Activated CD8-positive, alpha-beta T cell treated with anti-CD3 and anti-CD28 coated beads for 36 hours (primary cell): ENCODE results near the gene GRIPAP1. TPM values are rescaled to one million over a fixed set of nuclear protein-coding genes. Genes with fewer than 3 reads are reported as not detected.
A peak's percentile ranks its signal among the peaks of the same experiment; 100 is the strongest.

Source experiments
- ATAC-seq: fragments of 200-7000 bp; cut with Tn5 transposase; one replicate; pipeline ENCODE4 v1.10.0; 2021; ENCODE audit warnings: mild to moderate bottlenecking, moderate library complexity
- CTCF ChIA-PET: fragments of 350-600 bp; sonication (Branson Sonifier 250); formaldehyde crosslinking; loops from one replicate; lab custom pipeline; 2021; ENCODE audit warnings: antibody characterized with exemption; lab: Charles Lee
- POLR2A ChIA-PET: fragments of 350-600 bp; sonication (Branson Sonifier 250); formaldehyde crosslinking; loops from one replicate; lab custom pipeline; 2021; ENCODE audit warnings: antibody characterized with exemption; lab: Charles Lee
- DNase-seq: peaks from one replicate; pipeline ENCODE4 v3.0.0-alpha.2; 2020
- H3K27ac Mint-ChIP-seq: one replicate; pipeline ENCODE4 v1.8.0; 2021; ENCODE audit warnings: mild to moderate bottlenecking, mixed read lengths
- H3K27me3 Mint-ChIP-seq: one replicate; pipeline ENCODE4 v1.8.0; 2021; ENCODE audit warnings: mixed read lengths
- H3K36me3 Mint-ChIP-seq: one replicate; pipeline ENCODE4 v1.8.0; 2021; ENCODE audit warnings: low read depth, mixed read lengths
- H3K4me1 Mint-ChIP-seq: one replicate; pipeline ENCODE4 v1.8.0; 2021; ENCODE audit warnings: low read depth, mixed read lengths
- H3K4me3 Mint-ChIP-seq: one replicate; pipeline ENCODE4 v1.8.0; 2021; ENCODE audit warnings: mild to moderate bottlenecking, moderate library complexity, mixed read lengths
- H3K9me3 Mint-ChIP-seq: one replicate; pipeline ENCODE4 v1.8.0; 2021; ENCODE audit warnings: mixed read lengths
- intact Hi-C: fragments of 100-400 bp; cut with micrococcal nuclease; formaldehyde crosslinking; loops from one replicate; pipeline ENCODE4 v1.10.0; 2022
- total RNA-seq, 2 experiments: library from RNA; stranded (reverse); gene quantifications; one replicate each; pipeline ENCODE4 v1.2.3, GENCODE V29; 2021
- TF ChIP-seq, protein P1 (sequence below): fragments of 200-600 bp; IDR thresholded peaks from one replicate; pipeline ENCODE4 v1.8.0; 2022; ENCODE audit warnings: antibody characterized with exemption, mild to moderate bottlenecking

GRIPAP1 gene
- total RNA-seq, 2 experiments from 2014 or later = 64.3 to 67.7 TPM

DNA sequence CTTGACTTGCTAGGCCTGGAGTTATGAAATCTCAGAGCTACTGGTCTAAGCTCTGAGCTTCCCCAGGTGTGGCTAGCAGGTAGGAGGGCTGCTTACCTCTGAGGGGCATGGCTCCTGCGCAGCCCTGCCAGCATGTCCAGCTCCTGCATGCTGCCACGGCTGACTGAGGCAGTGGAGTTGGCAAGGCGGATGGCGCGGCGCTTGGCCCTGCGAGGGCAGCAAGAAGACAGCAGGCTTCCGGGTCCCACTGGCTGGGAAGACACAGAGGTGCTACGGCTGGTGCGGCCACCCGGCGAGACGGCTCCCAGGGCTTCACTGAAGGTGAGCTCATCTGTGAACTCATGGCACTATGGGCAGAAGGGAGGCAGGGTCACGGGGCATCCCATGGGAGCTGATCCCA is 36.1 kb downstream of the GRIPAP1 start:
- no peak for DNase-seq
- Mint-ChIP-seq H3K4me1 (no peaks in the 10 kb centered on the region), H3K27me3 (no peaks in the 10 kb centered on the region), H3K9me3 (no peaks in the 10 kb centered on the region), H3K27ac (no peak overlapping the region), H3K36me3 (no peaks in the 10 kb centered on the region), H3K4me3 (no peak overlapping the region)
- intact Hi-C loops = no loop called here
- CTCF ChIA-PET = no interaction called here
- POLR2A ChIA-PET = no interaction called here
- TF ChIP-seq, protein P1, sequence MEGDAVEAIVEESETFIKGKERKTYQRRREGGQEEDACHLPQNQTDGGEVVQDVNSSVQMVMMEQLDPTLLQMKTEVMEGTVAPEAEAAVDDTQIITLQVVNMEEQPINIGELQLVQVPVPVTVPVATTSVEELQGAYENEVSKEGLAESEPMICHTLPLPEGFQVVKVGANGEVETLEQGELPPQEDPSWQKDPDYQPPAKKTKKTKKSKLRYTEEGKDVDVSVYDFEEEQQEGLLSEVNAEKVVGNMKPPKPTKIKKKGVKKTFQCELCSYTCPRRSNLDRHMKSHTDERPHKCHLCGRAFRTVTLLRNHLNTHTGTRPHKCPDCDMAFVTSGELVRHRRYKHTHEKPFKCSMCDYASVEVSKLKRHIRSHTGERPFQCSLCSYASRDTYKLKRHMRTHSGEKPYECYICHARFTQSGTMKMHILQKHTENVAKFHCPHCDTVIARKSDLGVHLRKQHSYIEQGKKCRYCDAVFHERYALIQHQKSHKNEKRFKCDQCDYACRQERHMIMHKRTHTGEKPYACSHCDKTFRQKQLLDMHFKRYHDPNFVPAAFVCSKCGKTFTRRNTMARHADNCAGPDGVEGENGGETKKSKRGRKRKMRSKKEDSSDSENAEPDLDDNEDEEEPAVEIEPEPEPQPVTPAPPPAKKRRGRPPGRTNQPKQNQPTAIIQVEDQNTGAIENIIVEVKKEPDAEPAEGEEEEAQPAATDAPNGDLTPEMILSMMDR = no peak
- ATAC-seq = no peak

DNA sequence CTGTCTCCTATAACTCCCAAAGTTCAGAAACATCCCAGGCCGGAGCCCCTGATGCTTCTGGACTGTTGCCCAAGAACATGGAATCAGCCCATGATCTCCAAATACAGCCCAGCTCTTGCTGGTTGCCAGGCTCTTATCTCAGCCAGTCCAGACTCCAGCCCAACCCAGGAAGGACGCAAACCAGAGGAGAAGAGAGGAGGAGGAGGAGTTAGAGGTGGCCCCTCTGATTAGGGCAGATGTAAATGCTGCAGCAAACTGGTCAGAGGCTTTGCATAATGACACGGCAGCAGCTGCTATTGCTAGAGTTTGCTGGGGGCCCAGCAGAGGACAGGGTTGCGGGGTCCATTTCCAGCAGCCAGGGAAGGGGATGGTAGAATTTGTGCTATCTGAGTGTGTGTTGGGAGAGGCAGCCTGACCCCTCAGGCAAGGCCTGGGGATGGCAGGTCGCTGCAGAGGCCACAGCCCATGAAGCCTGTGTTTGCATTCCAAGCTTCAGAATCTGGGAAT is 40.4 kb downstream of the GRIPAP1 start:
- CTCF ChIA-PET = interaction anchor here (0.7 kb wide), 1 partner anchor 11 kb away, joined by 3 read pairs; no protein-coding TSS in a partner anchor
- DNase-seq (no peak), ATAC-seq (no peak)
- no peaks in the 10 kb centered on the region for H3K27me3 Mint-ChIP-seq
- intact Hi-C loops = no loop called here
- no peak overlapping the region for H3K27ac Mint-ChIP-seq
- H3K9me3 Mint-ChIP-seq = no peaks in the 10 kb centered on the region
- POLR2A ChIA-PET = interaction anchor here (1.1 to 2.6 kb wide), 2 partner anchors 8 to 11 kb away, joined by 3 to 7 read pairs; no protein-coding TSS in a partner anchor
- H3K4me1 Mint-ChIP-seq = peaks cover 14% of the 10 kb centered on the region
- TF ChIP-seq, protein P1 = no peak
- no peaks in the 10 kb centered on the region for H3K36me3 Mint-ChIP-seq
- no peak overlapping the region for H3K4me3 Mint-ChIP-seq

DNA sequence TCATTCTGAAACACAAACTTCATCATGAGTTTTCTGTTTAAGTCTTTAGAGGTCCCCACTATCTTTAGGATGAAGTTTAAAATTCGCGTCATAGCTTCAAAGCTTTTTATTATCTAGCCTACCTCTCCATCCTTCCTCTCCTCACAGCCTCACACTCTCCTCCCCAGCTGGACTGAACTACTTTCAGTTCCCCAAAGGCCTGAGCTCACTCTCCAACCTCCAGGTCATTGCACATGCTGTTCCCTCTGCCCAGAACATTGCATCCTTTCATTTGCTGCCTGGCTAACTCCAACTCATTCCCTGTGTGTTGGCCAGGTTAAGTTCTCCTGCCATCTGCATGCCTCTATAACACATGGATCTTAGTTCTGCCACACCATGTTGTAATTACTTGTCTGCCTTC is 41.8 kb downstream of the GRIPAP1 start:
- H3K27me3 Mint-ChIP-seq = no peaks in the 10 kb centered on the region
- H3K36me3 Mint-ChIP-seq = peaks cover 4% of the 10 kb centered on the region
- no peaks in the 10 kb centered on the region for H3K9me3 Mint-ChIP-seq
- H3K4me1 Mint-ChIP-seq = peaks cover 23% of the 10 kb centered on the region
- intact Hi-C loops = no loop called here
- CTCF ChIA-PET = no interaction called here
- POLR2A ChIA-PET = no interaction called here
- TF ChIP-seq, protein P1 = no peak
- no peak for ATAC-seq
- H3K4me3 Mint-ChIP-seq = peak overlapping the region; percentile 58
- no peak for DNase-seq
- H3K27ac Mint-ChIP-seq = peak overlapping the region; percentile 80

DNA sequence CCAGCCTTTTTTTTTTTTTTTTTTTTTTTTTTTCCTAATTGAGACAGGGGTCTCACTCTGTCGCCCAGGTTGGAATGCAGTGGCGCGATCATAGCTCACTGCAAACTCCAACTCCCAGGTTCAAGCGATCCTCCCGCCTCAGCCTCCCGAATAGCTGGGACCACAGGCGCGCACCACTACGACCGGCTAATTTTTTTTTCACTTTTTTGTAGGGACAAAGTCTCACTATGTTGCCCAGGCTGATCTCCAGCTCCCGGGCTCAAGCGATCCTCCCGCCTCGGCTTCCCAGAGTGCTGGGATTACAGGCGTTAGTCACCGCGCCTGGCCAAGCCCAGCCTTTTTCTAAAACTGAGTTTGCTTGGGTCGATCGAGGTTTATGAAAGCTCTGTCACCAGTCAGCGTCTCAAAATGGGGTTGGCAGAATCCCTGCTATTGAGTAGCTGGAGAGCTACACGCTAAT is 43.4 kb downstream of the GRIPAP1 start:
- Mint-ChIP-seq H3K27me3 (no peaks in the 10 kb centered on the region), H3K27ac (peak overlapping the region; percentile 100), H3K4me1 (peaks cover 36% of the 10 kb centered on the region), H3K9me3 (no peaks in the 10 kb centered on the region), H3K36me3 (peaks cover 14% of the 10 kb centered on the region), H3K4me3 (peak overlapping the region; percentile 98)
- intact Hi-C loops = loop anchor here (10.0 kb wide), 1 partner anchor 46 kb away; the partner anchor contains the start of gene GRIPAP1
- peak; percentile 22 for DNase-seq
- TF ChIP-seq, protein P1 = no peak
- POLR2A ChIA-PET = interaction anchor here (1.1 to 4.7 kb wide), 4 partner anchors 14 to 84 kb away, joined by 4 to 48 read pairs (median 6); partner anchors contain the start of gene SLC35A2
- no peak for ATAC-seq
- CTCF ChIA-PET = interaction anchor here (0.8 to 2.1 kb wide), 5 partner anchors 13 to 158 kb away, joined by 3 to 7 read pairs (median 3); partner anchors contain the start of genes PQBP1 and TFE3
